ENCODE data around the gene AFF3.

Gene AFF3

GRCh38 chr2:100000915-100001707, 141.3 kb downstream of the AFF3 start:
- no peak for DNase-seq

DNA sequence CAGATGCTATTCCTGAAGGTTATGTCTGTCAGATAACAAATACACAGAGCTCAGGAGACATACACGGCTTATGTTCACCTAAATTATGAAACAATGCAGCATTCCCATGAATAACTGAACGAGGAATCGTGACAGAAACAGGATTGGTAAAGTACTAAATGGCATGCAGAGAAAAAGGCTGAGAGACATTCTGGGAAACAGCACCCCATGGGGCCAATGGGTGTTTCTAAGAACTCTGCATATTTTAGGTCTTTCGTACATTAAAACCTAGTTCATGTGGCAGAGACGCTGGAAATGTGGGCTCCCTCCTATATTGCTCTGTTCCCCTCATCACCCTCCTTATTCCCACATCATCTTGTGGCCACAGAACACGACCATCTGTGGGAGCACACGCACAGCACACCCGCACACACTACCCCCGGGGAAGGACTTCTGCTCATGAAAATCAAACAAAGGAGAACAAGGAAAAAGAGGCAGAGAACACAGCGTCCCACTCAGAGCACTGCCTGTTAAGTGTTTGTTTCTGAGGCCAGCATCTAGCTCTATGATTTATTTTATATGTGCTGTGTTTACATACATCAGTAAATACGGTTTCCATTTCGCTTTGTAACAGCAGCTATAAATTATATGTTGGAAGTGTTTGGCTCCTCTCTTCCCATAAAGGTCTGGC, 143.6 kb downstream of the AFF3 start:
- DNase-seq = no peak

DNA sequence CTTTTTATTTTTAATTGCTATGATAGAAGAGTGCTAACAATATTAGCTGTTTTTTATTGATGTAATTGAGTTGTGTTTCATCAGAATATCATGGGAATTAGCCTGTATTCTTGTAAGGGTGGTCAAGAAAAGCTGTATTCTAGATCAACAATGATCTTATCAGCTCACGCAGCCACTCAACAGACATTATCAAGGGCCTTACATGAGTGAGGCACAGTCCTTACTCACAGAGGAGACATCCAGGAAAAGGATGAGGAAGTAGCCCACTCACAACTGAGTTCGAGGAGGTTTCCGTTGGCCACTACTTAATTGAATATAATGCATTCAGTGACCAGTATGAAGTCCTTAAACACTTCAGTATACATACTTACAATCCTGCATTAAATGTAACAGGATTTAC, 152.5 kb downstream of the AFF3 start:
- DNase-seq = no peak

DNA sequence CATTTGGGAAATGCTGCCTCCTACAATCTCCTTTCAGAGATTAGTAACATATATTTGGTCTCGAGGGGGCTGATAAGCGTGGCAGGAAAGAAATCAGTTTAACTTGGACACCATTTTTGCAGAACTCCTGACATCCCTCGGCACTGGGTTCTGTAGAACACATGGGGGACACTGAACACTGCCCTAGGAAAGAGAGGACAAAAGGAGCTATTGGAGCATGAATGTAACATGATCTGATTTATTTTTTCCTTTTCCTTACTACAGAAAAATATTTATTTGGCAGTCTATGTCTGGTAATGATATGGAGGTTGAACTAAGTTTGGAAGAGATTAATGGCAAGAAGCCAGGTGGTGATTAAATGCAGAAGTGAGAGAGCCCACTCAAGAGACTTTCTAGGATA, 153.8 kb downstream of the AFF3 start:
- no peak for DNase-seq

DNA sequence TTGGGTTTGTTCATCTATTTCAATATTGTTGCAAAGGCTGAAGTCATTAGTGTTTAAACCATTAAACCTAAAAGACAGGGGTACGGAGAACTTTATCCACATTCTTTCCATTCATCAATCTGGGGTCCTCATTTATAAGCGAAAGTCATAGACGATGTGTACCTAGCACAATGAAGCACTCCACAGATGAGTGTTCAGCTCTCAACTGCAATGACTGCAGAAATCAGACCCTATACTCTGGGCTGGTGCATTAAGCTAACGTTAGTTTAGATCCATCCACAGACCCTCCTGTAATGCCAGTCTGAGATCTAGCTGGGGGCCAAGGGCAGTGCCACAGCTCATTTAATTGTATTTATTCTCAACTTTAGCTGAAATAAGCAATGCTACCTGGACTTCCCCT, 155.2 kb downstream of the AFF3 start:
- DNase-seq = no peak

- no peak for DNase-seq
These were observed 157.4 kb downstream of the AFF3 start for GRCh38 chr2:99984799-99985515.

- no peak for DNase-seq
These were observed 159.6 kb downstream of the AFF3 start for GRCh38 chr2:99982744-99983143.

- no peak for DNase-seq
These were observed 160.6 kb downstream of the AFF3 start for GRCh38 chr2:99981840-99982239.

GRCh38 chr2:99980176-99980575, 162.2 kb downstream of the AFF3 start:
- DNase-seq = no peak

GRCh38 chr2:99977966-99978365, 164.4 kb downstream of the AFF3 start:
- no peak for DNase-seq

GRCh38 chr2:99975386-99975785, 167.0 kb downstream of the AFF3 start:
- no peak for DNase-seq

DNA sequence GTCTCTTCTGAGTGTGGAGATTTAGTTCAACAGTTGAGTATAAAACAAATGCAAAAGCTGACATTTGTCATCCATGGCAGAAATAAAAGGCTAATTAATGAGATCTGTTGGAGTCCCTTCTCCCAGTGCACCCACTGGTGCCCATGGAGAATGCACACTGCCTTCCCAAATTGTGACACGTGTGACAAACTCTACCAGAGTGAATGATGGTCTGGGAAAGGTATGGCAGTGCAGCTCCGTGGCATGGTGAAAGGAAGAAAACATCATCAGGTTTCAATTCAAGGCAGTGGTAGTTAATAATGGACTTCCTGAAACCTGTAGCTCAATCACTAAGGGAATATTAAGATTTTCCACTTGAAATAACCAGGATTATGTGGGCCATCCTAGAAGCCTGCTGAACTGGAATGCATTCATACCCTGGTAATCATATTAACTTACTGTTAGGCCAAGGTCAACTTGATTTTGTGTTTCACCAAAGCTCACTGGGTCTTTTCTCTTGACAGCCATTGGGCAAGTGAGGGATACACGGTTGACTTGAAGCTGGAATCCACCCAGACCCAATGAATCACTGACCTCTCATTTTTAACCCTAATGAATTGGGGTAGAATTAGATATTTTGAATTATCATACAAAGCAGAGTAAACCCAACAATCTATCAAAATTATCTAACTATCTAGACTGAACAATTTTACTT, 167.6 kb downstream of the AFF3 start:
- DNase-seq = no peak

DNA sequence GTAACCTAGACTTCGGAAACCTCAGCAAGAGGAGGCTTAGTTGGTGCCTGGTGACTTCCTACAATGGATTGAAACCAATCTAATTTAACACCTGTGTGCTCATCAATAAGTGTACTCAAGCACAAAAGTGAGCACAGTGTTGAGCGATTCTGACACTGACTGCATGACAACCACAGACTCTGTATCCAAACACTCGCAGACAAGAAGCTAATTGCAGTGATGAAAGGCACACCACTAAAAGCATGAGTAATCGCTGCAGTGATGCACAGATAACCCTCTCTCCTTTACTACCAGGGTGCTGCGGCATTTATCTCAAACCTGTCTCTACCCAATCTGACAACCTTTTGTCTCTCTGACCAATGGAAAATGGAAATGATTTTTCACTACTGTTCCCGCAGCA, 168.1 kb downstream of the AFF3 start:
- no peak for DNase-seq

DNA sequence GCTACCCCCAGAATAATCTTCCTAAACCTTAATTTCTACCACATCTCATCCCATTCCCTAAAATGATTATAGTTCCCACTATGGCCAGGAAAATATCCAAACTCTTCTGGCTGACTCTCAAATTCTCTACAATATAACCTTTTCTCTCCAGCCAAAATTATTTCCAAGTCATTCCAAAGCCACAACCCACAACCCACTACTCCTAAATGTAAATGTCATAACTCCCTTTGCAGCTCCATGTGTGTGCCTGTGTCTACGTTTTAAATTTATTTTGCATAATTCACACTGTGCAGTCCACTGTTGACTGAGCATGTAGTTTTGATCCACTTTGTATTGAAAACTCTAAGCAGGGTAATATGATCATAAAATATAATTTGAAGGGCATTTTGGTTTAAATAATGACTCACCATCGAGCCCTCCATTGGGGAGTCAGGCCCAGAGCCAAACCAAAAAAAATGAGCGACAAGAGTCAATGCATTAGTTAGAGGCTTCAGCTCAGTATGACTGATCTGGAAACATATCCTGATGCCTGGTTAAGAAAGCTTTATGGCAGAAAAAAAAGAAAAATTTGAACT, 171.0 kb downstream of the AFF3 start:
- DNase-seq = no peak

DNA sequence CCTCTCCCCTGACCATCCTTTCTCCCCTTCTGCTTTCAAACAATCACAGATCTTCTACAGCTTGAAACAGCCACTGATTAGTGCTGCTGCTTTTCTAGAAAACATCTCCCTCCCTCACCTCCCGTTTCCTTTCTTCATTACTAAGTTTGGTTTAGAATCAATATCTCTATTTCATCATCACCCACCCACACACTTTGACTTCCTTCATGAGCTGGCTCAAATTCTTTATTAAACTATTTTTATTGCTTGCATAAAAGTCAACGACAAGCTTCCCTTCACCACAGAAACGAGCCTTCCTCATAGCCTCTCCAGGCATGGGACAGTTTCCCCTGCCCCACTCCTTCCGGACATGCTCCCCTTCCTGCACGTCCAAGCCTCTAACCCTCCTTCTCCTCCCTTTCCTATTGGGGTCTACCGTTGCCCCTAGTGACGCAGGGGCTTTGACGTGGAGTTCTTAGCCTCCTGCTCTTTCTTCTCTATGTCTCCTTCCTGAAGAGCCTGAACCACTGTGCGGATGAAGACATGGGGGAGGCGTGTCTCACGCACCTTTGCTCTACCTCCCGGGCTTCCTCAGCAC, 172.0 kb downstream of the AFF3 start:
- DNase-seq = no peak

- no peak for DNase-seq
These were observed 181.0 kb downstream of the AFF3 start for GRCh38 chr2:99961196-99961913.

GRCh38 chr2:99960790-99961189, 181.6 kb downstream of the AFF3 start:
- DNase-seq = no peak

GRCh38 chr2:99960291-99960690, 182.1 kb downstream of the AFF3 start:
- DNase-seq = no peak

DNA sequence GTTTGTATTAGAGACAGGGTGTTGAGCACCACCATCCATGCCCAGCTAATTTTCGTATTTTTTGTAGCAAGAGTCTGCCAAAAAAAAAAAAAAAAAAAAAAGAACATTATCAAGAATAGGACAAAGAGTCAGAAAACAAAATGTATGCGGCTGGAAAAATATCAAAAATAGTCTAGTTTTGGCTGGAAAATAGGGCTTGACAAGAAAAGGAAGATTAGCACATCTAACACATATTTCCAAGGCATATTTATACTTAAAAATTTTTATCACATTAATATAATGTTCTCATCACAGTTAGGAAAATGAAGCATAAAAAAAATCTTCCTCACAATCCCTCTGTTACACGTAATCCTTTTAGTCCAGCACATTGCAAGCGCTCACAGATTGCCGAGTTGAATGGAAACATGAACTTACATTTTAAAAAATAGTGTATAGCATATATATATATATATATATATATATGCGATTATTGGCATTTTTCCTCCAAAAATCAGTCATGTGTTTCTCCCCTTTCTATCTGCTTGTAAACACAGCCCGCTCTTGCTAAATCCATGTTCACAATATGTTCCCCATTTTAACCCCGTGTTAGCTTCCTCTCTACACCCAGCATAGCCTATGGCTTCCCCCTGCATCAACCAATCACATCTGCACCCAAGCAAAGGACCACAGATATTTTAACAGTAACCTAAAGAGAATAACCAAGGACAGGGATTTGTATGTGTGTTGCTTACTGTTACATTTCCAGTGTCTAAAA, 183.0 kb downstream of the AFF3 start:
- no peak for DNase-seq

DNA sequence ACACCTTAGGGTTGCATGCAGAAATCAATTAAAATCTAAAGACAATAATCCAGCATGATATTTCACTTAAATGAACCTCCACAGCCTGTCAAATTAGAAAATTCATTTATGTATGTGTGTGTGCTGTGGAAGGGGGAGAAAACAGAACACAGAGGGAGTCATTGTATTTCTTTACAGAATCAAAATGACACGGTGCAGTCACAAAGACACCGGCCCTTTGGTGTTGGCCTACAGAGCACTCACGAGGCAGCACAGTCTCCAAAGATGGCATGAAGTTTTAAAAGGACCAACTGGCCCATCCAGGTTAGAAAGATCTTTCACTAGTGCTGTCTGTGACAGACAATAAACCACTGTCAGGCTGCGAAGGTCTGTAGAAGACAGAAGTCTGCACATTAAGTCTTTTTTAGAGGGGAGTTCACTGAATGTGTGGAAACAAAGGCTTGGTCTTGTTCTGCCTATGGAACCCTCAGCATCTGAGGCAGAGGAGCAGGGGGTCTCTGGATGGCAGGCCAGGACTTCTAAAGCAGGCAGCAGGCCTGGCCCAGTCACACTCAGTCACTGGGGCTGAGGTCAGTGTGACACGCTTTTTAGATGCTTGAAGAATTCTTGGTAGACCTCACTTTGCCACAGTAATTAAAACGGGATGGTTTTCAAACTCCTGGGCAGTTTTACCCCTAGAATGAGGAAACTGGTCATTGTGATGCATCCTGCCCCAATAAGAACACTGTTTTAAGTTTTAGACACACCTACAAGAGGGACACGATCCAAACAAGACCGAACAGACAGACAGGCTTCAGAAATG, 184.9 kb downstream of the AFF3 start:
- DNase-seq = no peak

Data from NCI-H1436 (cell line).